ENCODE data around the gene SCYGR6.

The SCYGR6 gene

GRCh38 chr2:227713291-227713690 is 11.3 kb downstream of the SCYGR6 start:
- DNase-seq (ENCODE audit: low spot score), result no peak

GRCh38 chr2:227710986-227711385 is 13.6 kb downstream of the SCYGR6 start:
- no peak for DNase-seq (ENCODE audit: low spot score)

- DNase-seq (ENCODE audit: low spot score), result no peak
Measured at GRCh38 chr2:227707390-227707789, 17.2 kb downstream of the SCYGR6 start.

GRCh38 chr2:227706859-227707258 is 17.7 kb downstream of the SCYGR6 start:
- no peak for DNase-seq (ENCODE audit: low spot score)

- DNase-seq (ENCODE audit: low spot score), result no peak
Measured at GRCh38 chr2:227703961-227704360, 20.6 kb downstream of the SCYGR6 start.

- no peak for DNase-seq (ENCODE audit: low spot score)
Measured at GRCh38 chr2:227703280-227703732, 21.3 kb downstream of the SCYGR6 start.

GRCh38 chr2:227701556-227701955 is 23.0 kb downstream of the SCYGR6 start:
- DNase-seq (ENCODE audit: low spot score), result no peak

- no peak for DNase-seq (ENCODE audit: low spot score)
Measured at GRCh38 chr2:227696990-227697679, 27.4 kb downstream of the SCYGR6 start.

GRCh38 chr2:227687189-227687588 is 37.4 kb downstream of the SCYGR6 start:
- DNase-seq (ENCODE audit: low spot score), result no peak

GRCh38 chr2:227684258-227684657 is 40.3 kb downstream of the SCYGR6 start:
- DNase-seq (ENCODE audit: low spot score), result no peak

GRCh38 chr2:227677928-227678327 is 46.6 kb downstream of the SCYGR6 start:
- no peak for DNase-seq (ENCODE audit: low spot score)

- DNase-seq (ENCODE audit: low spot score), result no peak
Measured at GRCh38 chr2:227674485-227674884, 50.1 kb downstream of the SCYGR6 start.
